WTC11 (cell line): Measurements from ENCODE around the gene RHOJ. TPM values are rescaled to one million over a fixed set of nuclear protein-coding genes. Genes with fewer than 3 reads are reported as not detected.

Source experiments
- ATAC-seq: fragments of 200-7000 bp; cut with Tn5 transposase; 2 replicates; pipeline ENCODE4 v1.10.0; 2021; ENCODE audit warnings: mild to moderate bottlenecking, moderate library complexity
- CTCF ChIA-PET: fragments of 300-600 bp; sonication (Branson Sonifier 250); formaldehyde crosslinking; loops from one replicate; lab custom pipeline; 2021; ENCODE audit warnings: antibody characterized with exemption; lab: Charles Lee
- POLR2A ChIA-PET: fragments of 350-600 bp; sonication (Branson Sonifier 250); formaldehyde crosslinking; loops from one replicate; lab custom pipeline; 2021; ENCODE audit warnings: antibody characterized with exemption; lab: Charles Lee
- DNase-seq: peaks from one replicate; pipeline ENCODE4 v3.0.0; 2021; ENCODE audit warnings: low spot score
- H3K27ac Mint-ChIP-seq: 2 replicates; pipeline ENCODE4 v1.8.0; 2021; ENCODE audit warnings: mixed read lengths
- H3K27me3 Mint-ChIP-seq: 2 replicates; pipeline ENCODE4 v1.8.0; 2021; ENCODE audit warnings: low read depth, mild to moderate bottlenecking, moderate library complexity, mixed read lengths
- H3K36me3 Mint-ChIP-seq: 2 replicates; pipeline ENCODE4 v1.8.0; 2021; ENCODE audit warnings: mixed read lengths
- H3K4me1 Mint-ChIP-seq: 2 replicates; pipeline ENCODE4 v1.8.0; 2022; ENCODE audit warnings: mixed read lengths
- H3K4me3 Mint-ChIP-seq: 2 replicates; pipeline ENCODE4 v1.8.0; 2021; ENCODE audit warnings: mild to moderate bottlenecking, moderate library complexity, mixed read lengths
- H3K9me3 Mint-ChIP-seq: 2 replicates; pipeline ENCODE4 v1.8.0; 2021; ENCODE audit warnings: mixed read lengths
- CTCF ChIP-seq: fragments of 200-600 bp; IDR thresholded peaks from 2 replicates; pipeline ENCODE4 v1.8.0; 2022; ENCODE audit warnings: antibody characterized with exemption
- E2F4 ChIP-seq: sonication (generic); formaldehyde crosslinking; IDR thresholded peaks from 2 replicates; pipeline ENCODE4 v1.8.1; 2022; ENCODE audit warnings: low read depth, mild to moderate bottlenecking, moderate library complexity, missing genetic modification reagents, borderline replicate concordance
- FOXP1 ChIP-seq: sonication (generic); formaldehyde crosslinking; IDR thresholded peaks from 2 replicates; pipeline ENCODE4 v1.8.0; 2022; ENCODE audit warnings: missing genetic modification reagents, mild to moderate bottlenecking, moderate library complexity, borderline replicate concordance
- GABPB1 ChIP-seq: sonication (generic); formaldehyde crosslinking; IDR thresholded peaks from 2 replicates; pipeline ENCODE4 v1.8.1; 2023; ENCODE audit warnings: mild to moderate bottlenecking, missing genetic modification reagents
- MAX ChIP-seq: sonication (generic); formaldehyde crosslinking; IDR thresholded peaks from 2 replicates; pipeline ENCODE4 v1.8.0; 2022; ENCODE audit warnings: mild to moderate bottlenecking, missing genetic modification reagents
- NFYB ChIP-seq: sonication (generic); formaldehyde crosslinking; conservative IDR thresholded peaks from 2 replicates; pipeline ENCODE4 v1.8.0; 2022; ENCODE audit warnings: low read depth, missing genetic modification reagents
- NR2C2 ChIP-seq: sonication (generic); formaldehyde crosslinking; IDR thresholded peaks from 2 replicates; pipeline ENCODE4 v1.8.0; 2022; ENCODE audit warnings: mild to moderate bottlenecking, missing genetic modification reagents
- SP1 ChIP-seq: sonication (generic); formaldehyde crosslinking; conservative IDR thresholded peaks from 2 replicates; pipeline ENCODE4 v1.8.1; 2022; ENCODE audit warnings: missing genetic modification reagents
- TP53 ChIP-seq: sonication (generic); formaldehyde crosslinking; IDR thresholded peaks from 2 replicates; pipeline ENCODE4 v1.8.1; 2023; ENCODE audit warnings: mild to moderate bottlenecking, missing genetic modification reagents
- ZBTB21 ChIP-seq: sonication (generic); formaldehyde crosslinking; IDR thresholded peaks from 2 replicates; pipeline ENCODE4 v1.8.1; 2023; ENCODE audit warnings: mild to moderate bottlenecking, missing genetic modification reagents, borderline replicate concordance
- ZNF263 ChIP-seq: sonication (generic); formaldehyde crosslinking; IDR thresholded peaks from 2 replicates; pipeline ENCODE4 v1.8.1; 2022; ENCODE audit warnings: low read depth, mild to moderate bottlenecking, moderate library complexity, missing genetic modification reagents
- total RNA-seq: library from RNA; stranded (reverse); gene quantifications from 3 replicates; pipeline ENCODE4 v1.2.3, GENCODE V29; 2021
- TF ChIP-seq, protein P1 (sequence below): sonication (generic); formaldehyde crosslinking; IDR thresholded peaks from 2 replicates; pipeline ENCODE4 v1.8.1; 2023; ENCODE audit warnings: mild to moderate bottlenecking, missing genetic modification reagents
- TF ChIP-seq, protein P2 (sequence below): sonication (generic); formaldehyde crosslinking; IDR thresholded peaks from 2 replicates; pipeline ENCODE4 v1.8.1; 2022; ENCODE audit warnings: mild to moderate bottlenecking, moderate library complexity, missing genetic modification reagents
- TF ChIP-seq, protein P3 (sequence below): sonication (generic); formaldehyde crosslinking; IDR thresholded peaks from 2 replicates; pipeline ENCODE4 v1.8.0; 2023; ENCODE audit warnings: missing genetic modification reagents
- TF ChIP-seq, protein P4 (sequence below): sonication (generic); formaldehyde crosslinking; IDR thresholded peaks from 2 replicates; pipeline ENCODE4 v1.8.1; 2023; ENCODE audit warnings: mild to moderate bottlenecking, missing genetic modification reagents, borderline replicate concordance

The RHOJ gene
- total RNA-seq, 1 experiment from 2014 or later, result 0.13 TPM

- TF ChIP-seq CTCF (no peak), FOXP1 (CRISPR knock-in tag) (no peak), NFYB (no peak), TP53 (no peak), ZNF263 (CRISPR knock-in tag) (no peak)
- TF ChIP-seq, protein P1, sequence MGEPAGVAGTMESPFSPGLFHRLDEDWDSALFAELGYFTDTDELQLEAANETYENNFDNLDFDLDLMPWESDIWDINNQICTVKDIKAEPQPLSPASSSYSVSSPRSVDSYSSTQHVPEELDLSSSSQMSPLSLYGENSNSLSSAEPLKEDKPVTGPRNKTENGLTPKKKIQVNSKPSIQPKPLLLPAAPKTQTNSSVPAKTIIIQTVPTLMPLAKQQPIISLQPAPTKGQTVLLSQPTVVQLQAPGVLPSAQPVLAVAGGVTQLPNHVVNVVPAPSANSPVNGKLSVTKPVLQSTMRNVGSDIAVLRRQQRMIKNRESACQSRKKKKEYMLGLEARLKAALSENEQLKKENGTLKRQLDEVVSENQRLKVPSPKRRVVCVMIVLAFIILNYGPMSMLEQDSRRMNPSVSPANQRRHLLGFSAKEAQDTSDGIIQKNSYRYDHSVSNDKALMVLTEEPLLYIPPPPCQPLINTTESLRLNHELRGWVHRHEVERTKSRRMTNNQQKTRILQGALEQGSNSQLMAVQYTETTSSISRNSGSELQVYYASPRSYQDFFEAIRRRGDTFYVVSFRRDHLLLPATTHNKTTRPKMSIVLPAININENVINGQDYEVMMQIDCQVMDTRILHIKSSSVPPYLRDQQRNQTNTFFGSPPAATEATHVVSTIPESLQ (CRISPR knock-in tag), result no peak
- TF ChIP-seq, protein P2, sequence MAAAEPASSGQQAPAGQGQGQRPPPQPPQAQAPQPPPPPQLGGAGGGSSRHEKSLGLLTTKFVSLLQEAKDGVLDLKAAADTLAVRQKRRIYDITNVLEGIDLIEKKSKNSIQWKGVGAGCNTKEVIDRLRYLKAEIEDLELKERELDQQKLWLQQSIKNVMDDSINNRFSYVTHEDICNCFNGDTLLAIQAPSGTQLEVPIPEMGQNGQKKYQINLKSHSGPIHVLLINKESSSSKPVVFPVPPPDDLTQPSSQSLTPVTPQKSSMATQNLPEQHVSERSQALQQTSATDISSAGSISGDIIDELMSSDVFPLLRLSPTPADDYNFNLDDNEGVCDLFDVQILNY (CRISPR knock-in tag), result no peak
Measured at GRCh38 chr14:63299351-63300110, 95.3 kb downstream of the RHOJ start (continued).

GRCh38 chr14:63300854-63301253, 96.6 kb downstream of the RHOJ start:
- H3K4me1 Mint-ChIP-seq, result peaks cover 20% of the 10 kb centered on the region
- ATAC-seq, result no peak
- POLR2A ChIA-PET, result no interaction called here
- H3K36me3 Mint-ChIP-seq, result no peaks in the 10 kb centered on the region; the same call in 1 of the 2 replicates
- CTCF ChIA-PET, result interaction anchor here (1.1 kb wide), 1 partner anchor 8 kb away, joined by 5 read pairs; no protein-coding TSS in a partner anchor
- TF ChIP-seq, protein P3, sequence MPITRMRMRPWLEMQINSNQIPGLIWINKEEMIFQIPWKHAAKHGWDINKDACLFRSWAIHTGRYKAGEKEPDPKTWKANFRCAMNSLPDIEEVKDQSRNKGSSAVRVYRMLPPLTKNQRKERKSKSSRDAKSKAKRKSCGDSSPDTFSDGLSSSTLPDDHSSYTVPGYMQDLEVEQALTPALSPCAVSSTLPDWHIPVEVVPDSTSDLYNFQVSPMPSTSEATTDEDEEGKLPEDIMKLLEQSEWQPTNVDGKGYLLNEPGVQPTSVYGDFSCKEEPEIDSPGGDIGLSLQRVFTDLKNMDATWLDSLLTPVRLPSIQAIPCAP, result no peak
- TF ChIP-seq MAX (CRISPR knock-in tag), result no peak
- no peak for TF ChIP-seq GABPB1 (CRISPR knock-in tag)
- no peak for TF ChIP-seq SP1
- no peak for TF ChIP-seq NR2C2 (CRISPR knock-in tag)
- no peak for TF ChIP-seq E2F4
- TF ChIP-seq ZBTB21 (CRISPR knock-in tag), result no peak
- TF ChIP-seq, protein P4, sequence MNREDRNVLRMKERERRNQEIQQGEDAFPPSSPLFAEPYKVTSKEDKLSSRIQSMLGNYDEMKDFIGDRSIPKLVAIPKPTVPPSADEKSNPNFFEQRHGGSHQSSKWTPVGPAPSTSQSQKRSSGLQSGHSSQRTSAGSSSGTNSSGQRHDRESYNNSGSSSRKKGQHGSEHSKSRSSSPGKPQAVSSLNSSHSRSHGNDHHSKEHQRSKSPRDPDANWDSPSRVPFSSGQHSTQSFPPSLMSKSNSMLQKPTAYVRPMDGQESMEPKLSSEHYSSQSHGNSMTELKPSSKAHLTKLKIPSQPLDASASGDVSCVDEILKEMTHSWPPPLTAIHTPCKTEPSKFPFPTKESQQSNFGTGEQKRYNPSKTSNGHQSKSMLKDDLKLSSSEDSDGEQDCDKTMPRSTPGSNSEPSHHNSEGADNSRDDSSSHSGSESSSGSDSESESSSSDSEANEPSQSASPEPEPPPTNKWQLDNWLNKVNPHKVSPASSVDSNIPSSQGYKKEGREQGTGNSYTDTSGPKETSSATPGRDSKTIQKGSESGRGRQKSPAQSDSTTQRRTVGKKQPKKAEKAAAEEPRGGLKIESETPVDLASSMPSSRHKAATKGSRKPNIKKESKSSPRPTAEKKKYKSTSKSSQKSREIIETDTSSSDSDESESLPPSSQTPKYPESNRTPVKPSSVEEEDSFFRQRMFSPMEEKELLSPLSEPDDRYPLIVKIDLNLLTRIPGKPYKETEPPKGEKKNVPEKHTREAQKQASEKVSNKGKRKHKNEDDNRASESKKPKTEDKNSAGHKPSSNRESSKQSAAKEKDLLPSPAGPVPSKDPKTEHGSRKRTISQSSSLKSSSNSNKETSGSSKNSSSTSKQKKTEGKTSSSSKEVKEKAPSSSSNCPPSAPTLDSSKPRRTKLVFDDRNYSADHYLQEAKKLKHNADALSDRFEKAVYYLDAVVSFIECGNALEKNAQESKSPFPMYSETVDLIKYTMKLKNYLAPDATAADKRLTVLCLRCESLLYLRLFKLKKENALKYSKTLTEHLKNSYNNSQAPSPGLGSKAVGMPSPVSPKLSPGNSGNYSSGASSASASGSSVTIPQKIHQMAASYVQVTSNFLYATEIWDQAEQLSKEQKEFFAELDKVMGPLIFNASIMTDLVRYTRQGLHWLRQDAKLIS (CRISPR knock-in tag), result no peak
- TF ChIP-seq TP53, result no peak
- TF ChIP-seq, all 79 proteins: peak for 0
- no peak overlapping the region for H3K4me3 Mint-ChIP-seq
- H3K27ac Mint-ChIP-seq, result no peak overlapping the region
- peaks cover 7% of the 10 kb centered on the region for H3K9me3 Mint-ChIP-seq
- no peaks in the 10 kb centered on the region for H3K27me3 Mint-ChIP-seq
- DNase-seq, result no peak
